22Rv1 (cell line): ENCODE measurements around the gene HFE.
"Not testable (repeated sequence)": the region's sequence is repeated elsewhere in the genome, so short reads cannot be mapped to it uniquely, and the experiment has no call there.

Experiments
- ZFX ChIP-seq: fragments of 450-650 bp; IDR thresholded peaks from 2 replicates; pipeline ENCODE4 v1.6.1; 2017; ENCODE audit warnings: antibody characterized with exemption, borderline replicate concordance
- TF ChIP-seq, protein P1 (sequence below): fragments of 450-650 bp; IDR thresholded peaks from 2 replicates; pipeline ENCODE4 v1.5.1; 2017; ENCODE audit warnings: mild to moderate bottlenecking

DNA sequence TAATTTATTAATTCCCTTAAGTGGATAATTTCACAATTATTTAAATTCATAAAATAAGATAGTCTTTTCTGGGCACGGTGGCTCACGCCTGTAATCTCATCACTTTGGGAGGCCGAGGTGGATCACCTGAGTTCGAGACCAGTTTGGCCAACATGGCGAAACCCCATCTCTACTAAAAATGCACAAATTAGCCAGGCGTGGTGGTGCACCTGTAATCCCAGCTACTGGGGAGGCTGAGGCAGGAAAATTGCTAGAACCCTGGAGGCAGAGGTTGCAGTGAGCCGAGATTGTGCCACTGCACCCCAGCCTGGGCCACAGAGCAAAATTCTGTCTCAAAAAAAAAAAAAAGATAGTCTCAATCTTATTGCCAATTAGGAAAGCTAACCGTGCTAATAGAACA is 32.9 kb downstream of the HFE start:
- TF ChIP-seq, protein P1, sequence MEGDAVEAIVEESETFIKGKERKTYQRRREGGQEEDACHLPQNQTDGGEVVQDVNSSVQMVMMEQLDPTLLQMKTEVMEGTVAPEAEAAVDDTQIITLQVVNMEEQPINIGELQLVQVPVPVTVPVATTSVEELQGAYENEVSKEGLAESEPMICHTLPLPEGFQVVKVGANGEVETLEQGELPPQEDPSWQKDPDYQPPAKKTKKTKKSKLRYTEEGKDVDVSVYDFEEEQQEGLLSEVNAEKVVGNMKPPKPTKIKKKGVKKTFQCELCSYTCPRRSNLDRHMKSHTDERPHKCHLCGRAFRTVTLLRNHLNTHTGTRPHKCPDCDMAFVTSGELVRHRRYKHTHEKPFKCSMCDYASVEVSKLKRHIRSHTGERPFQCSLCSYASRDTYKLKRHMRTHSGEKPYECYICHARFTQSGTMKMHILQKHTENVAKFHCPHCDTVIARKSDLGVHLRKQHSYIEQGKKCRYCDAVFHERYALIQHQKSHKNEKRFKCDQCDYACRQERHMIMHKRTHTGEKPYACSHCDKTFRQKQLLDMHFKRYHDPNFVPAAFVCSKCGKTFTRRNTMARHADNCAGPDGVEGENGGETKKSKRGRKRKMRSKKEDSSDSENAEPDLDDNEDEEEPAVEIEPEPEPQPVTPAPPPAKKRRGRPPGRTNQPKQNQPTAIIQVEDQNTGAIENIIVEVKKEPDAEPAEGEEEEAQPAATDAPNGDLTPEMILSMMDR: not testable (repeated sequence)
- TF ChIP-seq ZFX: not testable (repeated sequence)
